ENCODE measurements around the gene VGLL4.

The VGLL4 gene

DNA sequence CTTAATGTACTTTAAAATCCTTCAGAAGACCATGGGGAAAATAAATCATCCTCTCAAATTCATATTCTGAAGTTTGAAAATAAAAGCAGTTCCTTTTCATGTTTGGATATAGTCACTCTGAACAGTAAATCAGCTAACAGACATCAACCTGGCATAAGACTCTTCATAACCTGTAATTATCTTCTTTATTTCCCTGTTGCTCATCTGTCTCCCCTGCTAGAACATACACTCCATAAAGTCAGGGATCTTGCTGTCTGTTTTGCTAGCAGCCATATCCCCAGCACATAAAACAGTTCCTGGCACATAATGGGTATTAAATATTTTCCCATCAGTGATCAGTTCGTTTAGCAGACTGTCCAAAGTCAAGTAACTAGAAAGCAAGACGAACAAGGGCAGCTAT lies 11.2 kb downstream of the VGLL4 start:
- no peaks in the 10 kb centered on the region for H3K36me3 ChIP-seq (ENCODE audit: control insufficient read depth, insufficient read depth, low read length)
- H3K56ac ChIP-seq (ENCODE audit: low read length), result no peak overlapping the region
- no peak overlapping the region for H3K23ac ChIP-seq (ENCODE audit: low read length)
- H3K27me3 ChIP-seq (ENCODE audit: insufficient read depth, low read length, poor library complexity), result no peaks in the 10 kb centered on the region
- no peak overlapping the region for H4K5ac ChIP-seq (ENCODE audit: low read length)
- H2BK120ac ChIP-seq (ENCODE audit: low read depth, low read length), result no peak overlapping the region
- no peak overlapping the region for H2AK5ac ChIP-seq (ENCODE audit: low read length)
- no peak overlapping the region for H3K9ac ChIP-seq (ENCODE audit: low read length)
- no peak overlapping the region for H4K8ac ChIP-seq (ENCODE audit: low read depth, low read length)
- no peak overlapping the region for H3K27ac ChIP-seq (ENCODE audit: low read depth, low read length)
- no CpG with 5 or more reads among the region's 2 CpGs for WGBS (ENCODE audit: extremely low coverage, insufficient coverage, low lambda C conversion rate)
- peaks cover 2% of the 10 kb centered on the region for H3K4me1 ChIP-seq (ENCODE audit: control insufficient read depth, low read depth, low read length)
- no peak overlapping the region for H3K4me2 ChIP-seq (ENCODE audit: low read length)
- no peak for DNase-seq
- no peak overlapping the region for H3K18ac ChIP-seq (ENCODE audit: low read length)
- no peak overlapping the region for H3K4me3 ChIP-seq (ENCODE audit: low read length)
- peaks cover 26% of the 10 kb centered on the region for H3K79me1 ChIP-seq (ENCODE audit: low read length)
- H3K79me2 ChIP-seq (ENCODE audit: control insufficient read depth, insufficient read depth, low read length), result peaks cover 72% of the 10 kb centered on the region
- H3K4ac ChIP-seq (ENCODE audit: low read depth, low read length), result no peak overlapping the region
- no peak overlapping the region for H2BK5ac ChIP-seq (ENCODE audit: low read length)
- H2BK15ac ChIP-seq (replicated peaks; ENCODE audit: low read depth), result no peak overlapping the region

- Histone ChIP-seq H3K4me3 (ENCODE audit: low read length) (no peak overlapping the region), H2BK15ac (replicated peaks; ENCODE audit: low read depth) (no peak overlapping the region), H3K27me3 (ENCODE audit: insufficient read depth, low read length, poor library complexity) (no peaks in the 10 kb centered on the region), H3K79me1 (ENCODE audit: low read length) (peaks cover 26% of the 10 kb centered on the region), H3K56ac (ENCODE audit: low read length) (no peak overlapping the region), H4K8ac (ENCODE audit: low read depth, low read length) (no peak overlapping the region), H2BK5ac (ENCODE audit: low read length) (no peak overlapping the region), H3K79me2 (ENCODE audit: control insufficient read depth, insufficient read depth, low read length) (peaks cover 72% of the 10 kb centered on the region), H2BK120ac (ENCODE audit: low read depth, low read length) (no peak overlapping the region), H4K5ac (ENCODE audit: low read length) (no peak overlapping the region), H3K4me2 (ENCODE audit: low read length) (no peak overlapping the region), H3K4me1 (ENCODE audit: control insufficient read depth, low read depth, low read length) (peaks cover 2% of the 10 kb centered on the region), H3K9ac (ENCODE audit: low read length) (no peak overlapping the region), H3K18ac (ENCODE audit: low read length) (no peak overlapping the region), H3K36me3 (ENCODE audit: control insufficient read depth, insufficient read depth, low read length) (no peaks in the 10 kb centered on the region), H3K4ac (ENCODE audit: low read depth, low read length) (no peak overlapping the region), H3K27ac (ENCODE audit: low read depth, low read length) (no peak overlapping the region), H3K23ac (ENCODE audit: low read length) (no peak overlapping the region), H2AK5ac (ENCODE audit: low read length) (no peak overlapping the region)
- no CpG with 5 or more reads among the region's 9 CpGs for WGBS (ENCODE audit: extremely low coverage, insufficient coverage, low lambda C conversion rate)
- no peak for DNase-seq
Measured at GRCh38 chr3:11631820-11632219, 11.9 kb downstream of the VGLL4 start.

- Histone ChIP-seq H3K27ac (ENCODE audit: low read depth, low read length) (no peak overlapping the region), H3K18ac (ENCODE audit: low read length) (no peak overlapping the region)
Measured at GRCh38 chr3:11629716-11630115, 14.0 kb downstream of the VGLL4 start.

GRCh38 chr3:11627612-11628011 lies 16.1 kb downstream of the VGLL4 start:
- H3K23ac ChIP-seq (ENCODE audit: low read length), result no peak overlapping the region
- no peak overlapping the region for H2BK15ac ChIP-seq (replicated peaks; ENCODE audit: low read depth)
- WGBS (ENCODE audit: extremely low coverage, insufficient coverage, low lambda C conversion rate), result no CpG with 5 or more reads among the region's 2 CpGs
- no peak overlapping the region for H4K8ac ChIP-seq (ENCODE audit: low read depth, low read length)
- peaks cover 71% of the 10 kb centered on the region for H3K79me2 ChIP-seq (ENCODE audit: control insufficient read depth, insufficient read depth, low read length)
- H3K56ac ChIP-seq (ENCODE audit: low read length), result no peak overlapping the region
- no peak overlapping the region for H3K4me3 ChIP-seq (ENCODE audit: low read length)
- no peak overlapping the region for H3K4me2 ChIP-seq (ENCODE audit: low read length)
- no peak overlapping the region for H4K5ac ChIP-seq (ENCODE audit: low read length)
- H2AK5ac ChIP-seq (ENCODE audit: low read length), result no peak overlapping the region
- DNase-seq, result no peak
- H3K9ac ChIP-seq (ENCODE audit: low read length), result no peak overlapping the region
- H3K18ac ChIP-seq (ENCODE audit: low read length), result no peak overlapping the region
- H3K4ac ChIP-seq (ENCODE audit: low read depth, low read length), result no peak overlapping the region
- H2BK5ac ChIP-seq (ENCODE audit: low read length), result no peak overlapping the region
- no peak overlapping the region for H2BK120ac ChIP-seq (ENCODE audit: low read depth, low read length)
- no peaks in the 10 kb centered on the region for H3K36me3 ChIP-seq (ENCODE audit: control insufficient read depth, insufficient read depth, low read length)
- H3K27ac ChIP-seq (ENCODE audit: low read depth, low read length), result no peak overlapping the region
- H3K4me1 ChIP-seq (ENCODE audit: control insufficient read depth, low read depth, low read length), result peaks cover 2% of the 10 kb centered on the region
- no peaks in the 10 kb centered on the region for H3K27me3 ChIP-seq (ENCODE audit: insufficient read depth, low read length, poor library complexity)
- peaks cover 22% of the 10 kb centered on the region for H3K79me1 ChIP-seq (ENCODE audit: low read length)

More at GRCh38 chr3:11629716-11630115, 14.0 kb downstream of the VGLL4 start:
- Histone ChIP-seq H3K36me3 (ENCODE audit: control insufficient read depth, insufficient read depth, low read length) (no peaks in the 10 kb centered on the region), H4K8ac (ENCODE audit: low read depth, low read length) (no peak overlapping the region), H3K79me1 (ENCODE audit: low read length) (peaks cover 27% of the 10 kb centered on the region), H3K23ac (ENCODE audit: low read length) (no peak overlapping the region), H2BK5ac (ENCODE audit: low read length) (no peak overlapping the region), H2BK120ac (ENCODE audit: low read depth, low read length) (no peak overlapping the region), H3K4me1 (ENCODE audit: control insufficient read depth, low read depth, low read length) (peaks cover 2% of the 10 kb centered on the region), H3K27me3 (ENCODE audit: insufficient read depth, low read length, poor library complexity) (no peaks in the 10 kb centered on the region), H3K4me2 (ENCODE audit: low read length) (no peak overlapping the region), H3K9ac (ENCODE audit: low read length) (no peak overlapping the region), H3K4ac (ENCODE audit: low read depth, low read length) (no peak overlapping the region), H2AK5ac (ENCODE audit: low read length) (no peak overlapping the region), H3K79me2 (ENCODE audit: control insufficient read depth, insufficient read depth, low read length) (peaks cover 69% of the 10 kb centered on the region), H3K56ac (ENCODE audit: low read length) (no peak overlapping the region), H4K5ac (ENCODE audit: low read length) (no peak overlapping the region), H2BK15ac (replicated peaks; ENCODE audit: low read depth) (no peak overlapping the region), H3K4me3 (ENCODE audit: low read length) (no peak overlapping the region)
- no peak for DNase-seq
- no CpG with 5 or more reads among the region's 5 CpGs for WGBS (ENCODE audit: extremely low coverage, insufficient coverage, low lambda C conversion rate)

DNA sequence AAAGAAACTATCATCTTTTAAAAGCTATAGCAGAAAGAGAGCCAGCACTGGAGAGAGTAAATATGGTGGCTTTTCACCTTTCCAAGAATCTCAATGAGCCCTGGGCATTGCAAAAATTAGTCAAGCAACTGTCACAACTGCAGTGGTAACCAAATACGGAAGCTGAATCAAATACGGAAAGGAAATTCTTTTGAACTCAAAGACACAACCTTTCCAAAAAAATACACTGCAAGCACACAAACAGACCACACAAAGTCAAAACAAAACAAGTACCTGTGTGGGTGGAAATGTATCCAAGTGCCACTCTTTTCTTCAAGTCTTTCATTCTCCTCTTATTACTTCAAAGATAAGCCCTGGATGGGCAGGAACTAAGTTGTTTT lies 17.6 kb downstream of the VGLL4 start:
- Histone ChIP-seq H2BK5ac (ENCODE audit: low read length) (no peak overlapping the region), H4K5ac (ENCODE audit: low read length) (no peak overlapping the region), H3K36me3 (ENCODE audit: control insufficient read depth, insufficient read depth, low read length) (no peaks in the 10 kb centered on the region), H3K9ac (ENCODE audit: low read length) (no peak overlapping the region), H3K79me2 (ENCODE audit: control insufficient read depth, insufficient read depth, low read length) (peaks cover 68% of the 10 kb centered on the region), H3K56ac (ENCODE audit: low read length) (no peak overlapping the region), H3K23ac (ENCODE audit: low read length) (no peak overlapping the region), H2AK5ac (ENCODE audit: low read length) (no peak overlapping the region), H3K4me1 (ENCODE audit: control insufficient read depth, low read depth, low read length) (no peaks in the 10 kb centered on the region), H3K4me2 (ENCODE audit: low read length) (no peak overlapping the region), H3K27ac (ENCODE audit: low read depth, low read length) (no peak overlapping the region), H2BK120ac (ENCODE audit: low read depth, low read length) (no peak overlapping the region), H3K18ac (ENCODE audit: low read length) (no peak overlapping the region), H3K79me1 (ENCODE audit: low read length) (peaks cover 20% of the 10 kb centered on the region), H2BK15ac (replicated peaks; ENCODE audit: low read depth) (no peak overlapping the region), H3K27me3 (ENCODE audit: insufficient read depth, low read length, poor library complexity) (no peaks in the 10 kb centered on the region), H3K4ac (ENCODE audit: low read depth, low read length) (no peak overlapping the region), H4K8ac (ENCODE audit: low read depth, low read length) (no peak overlapping the region), H3K4me3 (ENCODE audit: low read length) (no peak overlapping the region)
- DNase-seq, result no peak
- no CpG with 5 or more reads among the region's 2 CpGs for WGBS (ENCODE audit: extremely low coverage, insufficient coverage, low lambda C conversion rate)

GRCh38 chr3:11625376-11626083 lies 18.2 kb downstream of the VGLL4 start:
- Histone ChIP-seq H3K9ac (ENCODE audit: low read length) (no peak overlapping the region), H2BK5ac (ENCODE audit: low read length) (no peak overlapping the region), H4K5ac (ENCODE audit: low read length) (no peak overlapping the region), H3K4ac (ENCODE audit: low read depth, low read length) (no peak overlapping the region), H3K4me2 (ENCODE audit: low read length) (no peak overlapping the region), H3K4me3 (ENCODE audit: low read length) (no peak overlapping the region), H3K4me1 (ENCODE audit: control insufficient read depth, low read depth, low read length) (no peaks in the 10 kb centered on the region), H3K79me2 (ENCODE audit: control insufficient read depth, insufficient read depth, low read length) (peaks cover 67% of the 10 kb centered on the region), H2BK120ac (ENCODE audit: low read depth, low read length) (no peak overlapping the region), H3K18ac (ENCODE audit: low read length) (no peak overlapping the region), H3K27ac (ENCODE audit: low read depth, low read length) (no peak overlapping the region), H2BK15ac (replicated peaks; ENCODE audit: low read depth) (no peak overlapping the region), H2AK5ac (ENCODE audit: low read length) (no peak overlapping the region), H4K8ac (ENCODE audit: low read depth, low read length) (no peak overlapping the region), H3K36me3 (ENCODE audit: control insufficient read depth, insufficient read depth, low read length) (no peaks in the 10 kb centered on the region), H3K79me1 (ENCODE audit: low read length) (peaks cover 22% of the 10 kb centered on the region), H3K27me3 (ENCODE audit: insufficient read depth, low read length, poor library complexity) (no peaks in the 10 kb centered on the region), H3K56ac (ENCODE audit: low read length) (no peak overlapping the region), H3K23ac (ENCODE audit: low read length) (no peak overlapping the region)
- no CpG with 5 or more reads among the region's 5 CpGs for WGBS (ENCODE audit: extremely low coverage, insufficient coverage, low lambda C conversion rate)
- DNase-seq, result no peak

Data from mesendoderm (in vitro differentiated cells).